ENCODE measurements around the gene COLEC12.

DNA sequence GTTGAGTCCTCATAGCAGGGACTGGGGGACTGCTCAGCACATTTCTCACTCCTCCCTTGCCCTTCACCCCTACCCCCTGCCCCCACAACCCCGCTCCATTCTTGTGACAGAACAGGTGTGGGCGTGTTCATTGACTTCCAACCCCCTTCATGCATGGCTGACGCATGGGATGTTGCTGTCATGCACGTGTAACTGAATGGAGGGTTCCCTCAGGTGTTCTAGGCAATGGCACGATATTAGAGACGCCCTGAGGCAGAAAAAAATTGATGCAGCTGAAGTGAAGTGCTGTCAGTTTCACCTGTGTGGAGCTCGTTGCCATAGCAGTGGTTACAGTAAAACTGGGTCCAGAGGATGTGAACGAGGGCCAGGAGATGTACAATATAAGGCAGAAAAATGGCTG is 226.2 kb downstream of the COLEC12 start:
- TF ChIP-seq EGR1 (IDR thresholded peaks at IDR 0.05) = no peak
- no peak for TF ChIP-seq FOXM1 (IDR thresholded peaks at IDR 0.05; ENCODE audit: borderline replicate concordance, low read depth)
- TF ChIP-seq EP300 (IDR thresholded peaks at IDR 0.05; ENCODE audit: borderline replicate concordance) = no peak
- TF ChIP-seq, protein P1, sequence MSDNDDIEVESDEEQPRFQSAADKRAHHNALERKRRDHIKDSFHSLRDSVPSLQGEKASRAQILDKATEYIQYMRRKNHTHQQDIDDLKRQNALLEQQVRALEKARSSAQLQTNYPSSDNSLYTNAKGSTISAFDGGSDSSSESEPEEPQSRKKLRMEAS (IDR thresholded peaks at IDR 0.05) = no peak
- no peak for TF ChIP-seq CEBPB (IDR thresholded peaks at IDR 0.05)
- TF ChIP-seq CREB1 (IDR thresholded peaks at IDR 0.05; ENCODE audit: low read depth) = no peak
